DND-41 (cell line): ENCODE results near the gene MYO1D.

ENCODE experiments used
- ATAC-seq: fragments of 200-7000 bp; cut with Tn5 transposase; 3 replicates; pipeline ENCODE4 v1.9.1; 2021; ENCODE audit warnings: low read depth; ENCODE audit not compliant: insufficient read depth
- DNase-seq: peaks from one replicate; pipeline ENCODE4 v3.0.0-alpha.2; 2020
- H2AFZ ChIP-seq: 2 replicates; pipeline ENCODE4 v1.6.0; 2012; ENCODE audit warnings: low read depth, low read length
- H3K27ac ChIP-seq: 2 replicates; pipeline ENCODE4 v1.5.1; 2012; ENCODE audit warnings: low read length, inconsistent platforms
- H3K27me3 ChIP-seq: fragments of 200-600 bp; sonication (generic); 2 replicates; pipeline ENCODE4 v1.6.0; 2012; ENCODE audit warnings: low read length, mild to moderate bottlenecking, inconsistent platforms; ENCODE audit not compliant: insufficient read depth, poor library complexity
- H3K36me3 ChIP-seq: 2 replicates; pipeline ENCODE4 v1.5.1; 2012; ENCODE audit warnings: low read length, inconsistent platforms; ENCODE audit not compliant: insufficient read depth
- H3K4me1 ChIP-seq: 2 replicates; pipeline ENCODE4 v1.5.1; 2012; ENCODE audit warnings: mild to moderate bottlenecking, low read length; ENCODE audit not compliant: insufficient read depth
- H3K4me2 ChIP-seq: 2 replicates; pipeline ENCODE4 v1.6.0; 2012; ENCODE audit warnings: mild to moderate bottlenecking, moderate library complexity, low read length, inconsistent platforms; ENCODE audit not compliant: insufficient read depth
- H3K4me3 ChIP-seq, 2 experiments: fragments of 200-600 bp in 1 of 2; shearing (Covaris generic) in 1 of 2; 2 replicates each; pipeline ENCODE4 v1.5.1; 2012 to 2016; ENCODE audit warnings: inconsistent platforms in 2 of 2, low read length in 2 of 2, mild to moderate bottlenecking in 2 of 2, low read depth in 1 of 2, moderate library complexity in 1 of 2
- H3K79me2 ChIP-seq: 2 replicates; pipeline ENCODE4 v1.6.0; 2012; ENCODE audit warnings: low read length, inconsistent platforms; ENCODE audit not compliant: insufficient read depth
- H3K9ac ChIP-seq: 2 replicates; pipeline ENCODE4 v1.6.0; 2012; ENCODE audit warnings: low read depth, mild to moderate bottlenecking, inconsistent platforms, low read length, moderate library complexity
- H3K9me3 ChIP-seq: 2 replicates; pipeline ENCODE4 v1.5.1; 2012; ENCODE audit warnings: low read length, moderate library complexity, mild to moderate bottlenecking, inconsistent platforms; ENCODE audit not compliant: insufficient read depth, severe bottlenecking
- H4K20me1 ChIP-seq: 2 replicates; pipeline ENCODE4 v1.6.0; 2012; ENCODE audit warnings: low read length; ENCODE audit not compliant: insufficient read depth
- EZH2 ChIP-seq: IDR thresholded peaks from 3 replicates; pipeline ENCODE4 v1.6.1; 2012; ENCODE audit warnings: borderline replicate concordance, low read depth, mild to moderate bottlenecking, moderate library complexity, low read length, inconsistent platforms; ENCODE audit not compliant: severe bottlenecking
- TF ChIP-seq, protein P1 (sequence below): IDR thresholded peaks from 2 replicates; pipeline ENCODE4 v1.5.1; 2012; ENCODE audit warnings: borderline replicate concordance, low read length, moderate library complexity, mild to moderate bottlenecking; ENCODE audit not compliant: poor library complexity, severe bottlenecking; ENCODE audit errors: extremely low read depth

The MYO1D gene

DNA sequence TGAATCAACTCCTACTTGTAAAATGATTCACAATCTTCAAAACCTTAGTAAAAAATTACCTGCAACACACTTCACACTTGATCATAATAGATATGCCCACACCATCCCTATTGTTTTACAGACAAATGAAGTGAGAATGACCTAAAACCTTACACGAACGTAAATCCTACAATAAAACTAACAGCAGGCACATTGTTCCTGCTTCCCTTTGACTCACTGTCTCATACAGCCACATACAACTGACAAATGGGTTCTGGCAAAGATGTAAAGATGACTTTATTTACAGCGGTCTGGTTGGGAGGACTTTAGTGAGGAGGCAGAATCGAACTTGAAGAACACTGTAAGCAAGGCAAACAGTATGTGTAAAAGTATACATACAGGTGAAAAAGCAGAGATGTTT, 188.7 kb downstream of the MYO1D start:
- DNase-seq: no peak
- no peak for ATAC-seq
- H3K9me3 ChIP-seq: no peaks in the 10 kb centered on the region
- H3K9ac ChIP-seq: no peak overlapping the region
- H2AFZ ChIP-seq: no peak overlapping the region
- no peaks in the 10 kb centered on the region for H3K4me1 ChIP-seq
- no peaks in the 10 kb centered on the region for H3K36me3 ChIP-seq
- no peaks in the 10 kb centered on the region for H3K79me2 ChIP-seq
- peaks cover 6% of the 10 kb centered on the region for H3K27me3 ChIP-seq
- no peak overlapping the region for H3K27ac ChIP-seq
- TF ChIP-seq, protein P1, sequence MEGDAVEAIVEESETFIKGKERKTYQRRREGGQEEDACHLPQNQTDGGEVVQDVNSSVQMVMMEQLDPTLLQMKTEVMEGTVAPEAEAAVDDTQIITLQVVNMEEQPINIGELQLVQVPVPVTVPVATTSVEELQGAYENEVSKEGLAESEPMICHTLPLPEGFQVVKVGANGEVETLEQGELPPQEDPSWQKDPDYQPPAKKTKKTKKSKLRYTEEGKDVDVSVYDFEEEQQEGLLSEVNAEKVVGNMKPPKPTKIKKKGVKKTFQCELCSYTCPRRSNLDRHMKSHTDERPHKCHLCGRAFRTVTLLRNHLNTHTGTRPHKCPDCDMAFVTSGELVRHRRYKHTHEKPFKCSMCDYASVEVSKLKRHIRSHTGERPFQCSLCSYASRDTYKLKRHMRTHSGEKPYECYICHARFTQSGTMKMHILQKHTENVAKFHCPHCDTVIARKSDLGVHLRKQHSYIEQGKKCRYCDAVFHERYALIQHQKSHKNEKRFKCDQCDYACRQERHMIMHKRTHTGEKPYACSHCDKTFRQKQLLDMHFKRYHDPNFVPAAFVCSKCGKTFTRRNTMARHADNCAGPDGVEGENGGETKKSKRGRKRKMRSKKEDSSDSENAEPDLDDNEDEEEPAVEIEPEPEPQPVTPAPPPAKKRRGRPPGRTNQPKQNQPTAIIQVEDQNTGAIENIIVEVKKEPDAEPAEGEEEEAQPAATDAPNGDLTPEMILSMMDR: no peak
- no peak for TF ChIP-seq EZH2
- no peak overlapping the region for H3K4me3 ChIP-seq
- no peaks in the 10 kb centered on the region for H4K20me1 ChIP-seq
- no peak overlapping the region for H3K4me2 ChIP-seq

DNA sequence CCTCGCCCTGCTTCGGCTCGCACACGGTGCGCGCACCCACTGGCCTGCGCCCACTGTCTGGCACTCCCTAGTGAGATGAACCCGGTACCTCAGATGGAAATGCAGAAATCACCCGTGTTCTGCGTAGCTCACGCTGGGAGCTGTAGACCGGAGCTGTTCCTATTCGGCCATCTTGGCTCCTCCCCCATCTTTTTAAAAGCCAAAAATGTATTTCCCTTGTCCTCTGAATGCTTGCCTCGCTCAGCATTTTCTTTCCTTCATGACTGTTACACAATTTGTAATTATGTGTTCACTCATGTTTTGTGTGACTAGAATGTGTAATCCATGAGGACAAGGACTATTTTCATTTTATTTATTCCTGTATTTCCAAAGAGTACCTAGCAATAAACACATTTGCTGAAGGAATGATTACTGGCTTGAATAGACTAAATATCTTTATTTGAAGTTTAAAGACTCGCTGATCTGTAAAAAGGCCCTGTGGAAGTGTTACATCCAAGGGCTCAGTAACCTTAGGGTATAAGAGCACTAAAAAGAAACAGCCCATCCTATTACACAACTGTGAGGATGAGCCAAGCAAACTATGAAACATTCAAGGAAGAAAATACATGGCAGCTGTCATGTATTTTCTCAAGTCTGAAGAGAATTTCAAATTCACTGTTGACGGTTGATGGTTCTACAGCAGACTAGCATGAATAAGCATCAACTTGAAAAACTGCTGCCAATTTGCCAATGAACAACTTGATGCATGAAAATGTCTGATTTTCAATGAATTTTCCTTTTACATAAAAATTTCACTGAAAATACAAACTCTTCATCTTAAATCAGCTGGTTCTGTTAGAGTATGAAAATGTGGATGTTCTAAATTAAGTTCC, 192.6 kb downstream of the MYO1D start:
- Histone ChIP-seq H3K9ac (no peak overlapping the region), H4K20me1 (no peaks in the 10 kb centered on the region), H2AFZ (no peak overlapping the region), H3K4me2 (no peak overlapping the region), H3K79me2 (no peaks in the 10 kb centered on the region), H3K27me3 (peaks cover 3% of the 10 kb centered on the region), H3K9me3 (no peaks in the 10 kb centered on the region), H3K4me1 (no peaks in the 10 kb centered on the region), H3K36me3 (no peaks in the 10 kb centered on the region), H3K27ac (no peak overlapping the region), H3K4me3 (no peak overlapping the region)
- ATAC-seq (no peak), DNase-seq (no peak)
- TF ChIP-seq EZH2: no peak
- TF ChIP-seq, protein P1: no peak

DNA sequence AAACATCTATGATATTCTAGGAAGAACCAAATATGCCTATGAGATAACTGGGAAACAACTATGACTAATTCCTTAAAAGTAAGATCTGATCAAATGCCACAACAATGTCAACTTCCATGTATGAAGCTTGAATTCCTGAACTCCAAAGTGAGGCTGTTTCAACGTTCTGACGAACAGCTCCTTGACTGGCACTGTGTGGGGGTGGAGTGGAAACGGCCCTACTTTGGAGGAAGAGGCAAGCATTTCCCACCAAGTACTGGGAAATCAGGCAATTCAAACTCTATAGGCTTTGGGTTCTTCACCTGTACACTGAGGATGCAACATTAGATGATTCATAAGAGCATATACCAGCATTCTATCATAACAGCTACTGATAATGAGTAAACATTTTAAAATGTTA, 203.0 kb downstream of the MYO1D start:
- TF ChIP-seq, protein P1: no peak
- Histone ChIP-seq H3K9ac (no peak overlapping the region), H3K36me3 (no peaks in the 10 kb centered on the region), H2AFZ (no peak overlapping the region), H4K20me1 (no peaks in the 10 kb centered on the region), H3K27ac (no peak overlapping the region), H3K4me2 (no peak overlapping the region), H3K4me3 (no peak overlapping the region), H3K4me1 (no peaks in the 10 kb centered on the region), H3K79me2 (no peaks in the 10 kb centered on the region), H3K9me3 (peaks cover 8% of the 10 kb centered on the region), H3K27me3 (peaks cover 11% of the 10 kb centered on the region)
- ATAC-seq (no peak), DNase-seq (no peak)

DNA sequence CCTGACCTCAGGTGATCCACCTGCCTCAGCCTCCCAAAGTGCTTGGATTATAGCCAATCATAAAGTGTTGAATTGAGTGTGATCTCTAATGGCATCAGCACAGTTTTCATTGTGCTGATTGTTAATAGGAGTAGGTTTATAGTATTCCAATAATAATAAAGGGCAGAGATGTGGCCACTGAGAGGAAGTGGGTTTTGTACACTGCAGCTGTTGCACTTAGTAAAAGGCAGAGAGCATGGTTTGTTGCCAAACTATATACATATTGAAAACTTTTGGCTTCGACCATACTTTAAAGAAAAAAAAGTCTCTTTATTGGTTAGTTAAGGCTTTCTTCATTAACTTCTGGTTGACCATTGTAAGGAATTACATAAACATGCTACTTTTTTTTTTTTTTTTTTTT, 204.2 kb downstream of the MYO1D start:
- H3K27ac ChIP-seq: no peak overlapping the region
- peaks cover 16% of the 10 kb centered on the region for H3K27me3 ChIP-seq
- H2AFZ ChIP-seq: no peak overlapping the region
- H3K4me1 ChIP-seq: no peaks in the 10 kb centered on the region
- DNase-seq: no peak
- ATAC-seq: no peak
- no peaks in the 10 kb centered on the region for H3K36me3 ChIP-seq
- H4K20me1 ChIP-seq: no peaks in the 10 kb centered on the region
- TF ChIP-seq, protein P1: no peak
- no peak for TF ChIP-seq EZH2
- H3K4me3 ChIP-seq: no peak overlapping the region
- H3K79me2 ChIP-seq: no peaks in the 10 kb centered on the region
- no peak overlapping the region for H3K9ac ChIP-seq
- peaks cover 8% of the 10 kb centered on the region for H3K9me3 ChIP-seq
- H3K4me2 ChIP-seq: no peak overlapping the region
